GM12892 (cell line): Measurements from ENCODE around the gene FAM20B.

Experiments
- POLR2A ChIP-seq: IDR thresholded peaks from 2 replicates; pipeline ENCODE4 v1.6.1; 2011; ENCODE audit warnings: low read depth, low read length, control low read depth
- POLR2AphosphoS5 ChIP-seq: IDR thresholded peaks from 2 replicates; pipeline ENCODE4 v1.6.1; 2011; ENCODE audit warnings: low read depth, low read length, control low read depth

GRCh38 chr1:178976541-178976940 is 49.2 kb upstream of the FAM20B start:
- no peak for TF ChIP-seq POLR2AphosphoS5
- TF ChIP-seq POLR2A: no peak
